ENCODE data around the gene PSMG3.

DNA sequence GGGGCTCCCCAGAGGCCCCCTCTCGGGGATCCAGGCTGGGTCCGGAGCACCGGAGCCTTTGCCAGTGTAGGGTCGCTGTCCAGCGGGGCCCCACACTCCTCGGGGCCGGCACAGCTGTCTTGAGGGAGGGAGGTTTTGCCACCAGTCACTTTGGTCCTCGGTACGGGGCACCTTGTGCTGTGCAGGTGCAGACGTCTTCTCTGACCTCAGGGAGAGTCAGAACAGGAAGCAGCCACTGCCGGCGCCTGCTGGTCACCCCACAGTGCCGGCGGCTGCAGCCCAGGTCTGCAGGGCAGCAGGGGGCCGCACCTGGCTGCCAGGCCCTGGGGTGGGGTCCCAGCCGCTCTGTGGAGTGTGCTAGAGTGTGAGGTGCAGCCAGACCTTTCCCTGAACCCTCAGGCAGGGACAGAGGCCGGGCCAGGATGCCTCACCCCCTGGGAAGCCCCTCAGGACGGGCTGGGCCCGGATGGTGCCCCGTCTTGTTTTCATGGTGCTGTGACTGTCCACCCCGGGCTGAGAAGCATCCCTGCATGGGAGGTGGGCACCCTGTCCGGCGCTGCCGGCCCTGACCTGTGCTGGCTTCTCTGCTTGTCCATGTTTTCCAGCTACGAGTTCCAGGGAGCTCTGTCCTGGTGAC, 31.2 kb downstream of the PSMG3 start:
- TF ChIP-seq, protein P1, sequence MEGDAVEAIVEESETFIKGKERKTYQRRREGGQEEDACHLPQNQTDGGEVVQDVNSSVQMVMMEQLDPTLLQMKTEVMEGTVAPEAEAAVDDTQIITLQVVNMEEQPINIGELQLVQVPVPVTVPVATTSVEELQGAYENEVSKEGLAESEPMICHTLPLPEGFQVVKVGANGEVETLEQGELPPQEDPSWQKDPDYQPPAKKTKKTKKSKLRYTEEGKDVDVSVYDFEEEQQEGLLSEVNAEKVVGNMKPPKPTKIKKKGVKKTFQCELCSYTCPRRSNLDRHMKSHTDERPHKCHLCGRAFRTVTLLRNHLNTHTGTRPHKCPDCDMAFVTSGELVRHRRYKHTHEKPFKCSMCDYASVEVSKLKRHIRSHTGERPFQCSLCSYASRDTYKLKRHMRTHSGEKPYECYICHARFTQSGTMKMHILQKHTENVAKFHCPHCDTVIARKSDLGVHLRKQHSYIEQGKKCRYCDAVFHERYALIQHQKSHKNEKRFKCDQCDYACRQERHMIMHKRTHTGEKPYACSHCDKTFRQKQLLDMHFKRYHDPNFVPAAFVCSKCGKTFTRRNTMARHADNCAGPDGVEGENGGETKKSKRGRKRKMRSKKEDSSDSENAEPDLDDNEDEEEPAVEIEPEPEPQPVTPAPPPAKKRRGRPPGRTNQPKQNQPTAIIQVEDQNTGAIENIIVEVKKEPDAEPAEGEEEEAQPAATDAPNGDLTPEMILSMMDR (IDR thresholded peaks at IDR 0.05) = no peak
- TF ChIP-seq HDAC2 (IDR thresholded peaks at IDR 0.05) = no peak
- TF ChIP-seq ESRRA (IDR thresholded peaks at IDR 0.05; ENCODE audit: borderline replicate concordance, low read length) = no peak
- no peak for TF ChIP-seq POLR2A (IDR thresholded peaks at IDR 0.05; ENCODE audit: low read length)
- TF ChIP-seq KDM5A (IDR thresholded peaks at IDR 0.05) = no peak
- no peak for TF ChIP-seq RAD21 (conservative IDR thresholded peaks at IDR 0.05 in 1 of 2, IDR thresholded peaks at IDR 0.05 in 1 of 2)
- no peak for TF ChIP-seq NPAS2 (CRISPR knock-in tag; IDR thresholded peaks at IDR 0.05; ENCODE audit: borderline replicate concordance)
- TF ChIP-seq ZC3H11A (IDR thresholded peaks at IDR 0.05) = no peak
- TF ChIP-seq MYC (IDR thresholded peaks at IDR 0.05; ENCODE audit: borderline replicate concordance, low read length) = no peak
- TF ChIP-seq, protein P2, sequence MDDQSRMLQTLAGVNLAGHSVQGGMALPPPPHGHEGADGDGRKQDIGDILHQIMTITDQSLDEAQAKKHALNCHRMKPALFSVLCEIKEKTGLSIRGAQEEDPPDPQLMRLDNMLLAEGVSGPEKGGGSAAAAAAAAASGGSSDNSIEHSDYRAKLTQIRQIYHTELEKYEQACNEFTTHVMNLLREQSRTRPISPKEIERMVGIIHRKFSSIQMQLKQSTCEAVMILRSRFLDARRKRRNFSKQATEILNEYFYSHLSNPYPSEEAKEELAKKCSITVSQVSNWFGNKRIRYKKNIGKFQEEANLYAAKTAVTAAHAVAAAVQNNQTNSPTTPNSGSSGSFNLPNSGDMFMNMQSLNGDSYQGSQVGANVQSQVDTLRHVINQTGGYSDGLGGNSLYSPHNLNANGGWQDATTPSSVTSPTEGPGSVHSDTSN (IDR thresholded peaks at IDR 0.05) = no peak
